Neural crest cell (in vitro differentiated cells): ENCODE results near the gene CNKSR3. TPM values are rescaled to one million over a fixed set of nuclear protein-coding genes. Genes with fewer than 3 reads are reported as not detected.

Source experiments
- DNase-seq: peaks from one replicate; pipeline ENCODE4 v3.0.0; 2021; ENCODE audit warnings: low read depth, mixed read lengths, low spot score
- H3K27ac Mint-ChIP-seq: one replicate; pipeline ENCODE4 v1.8.0; 2021; ENCODE audit warnings: mild to moderate bottlenecking, mixed read lengths; ENCODE audit not compliant: unreplicated experiment
- H3K27me3 Mint-ChIP-seq: 2 replicates; pipeline ENCODE4 v1.8.0; 2021; ENCODE audit warnings: low read depth, mild to moderate bottlenecking, mixed read lengths
- H3K36me3 Mint-ChIP-seq: 2 replicates; pipeline ENCODE4 v1.8.0; 2021; ENCODE audit warnings: low read depth, mild to moderate bottlenecking, mixed read lengths
- H3K4me1 Mint-ChIP-seq: 2 replicates; pipeline ENCODE4 v1.8.0; 2021; ENCODE audit warnings: mixed read lengths
- H3K4me3 Mint-ChIP-seq: one replicate; pipeline ENCODE4 v1.8.0; 2021; ENCODE audit warnings: mild to moderate bottlenecking, mixed read lengths
- H3K9me3 Mint-ChIP-seq: 2 replicates; pipeline ENCODE4 v1.8.0; 2021; ENCODE audit warnings: mixed read lengths
- total RNA-seq: library from RNA; stranded (reverse); gene quantifications from 2 replicates; pipeline ENCODE4 v1.2.1, GENCODE V29; 2021
- TF ChIP-seq, protein P1 (sequence below): fragments of 200-600 bp; sonication (generic); conservative IDR thresholded peaks from 2 replicates; pipeline ENCODE4 v1.5.0; 2021; ENCODE audit warnings: antibody characterized with exemption, mild to moderate bottlenecking

The CNKSR3 gene
- total RNA-seq, 1 donor from 2014 or later = 11.7 TPM

- DNase-seq = no peak
- Mint-ChIP-seq H3K27me3 (no peaks in the 10 kb centered on the region), H3K9me3 (peaks cover 2% of the 10 kb centered on the region), H3K4me1 (peaks cover 38% of the 10 kb centered on the region), H3K36me3 (peaks cover 3% of the 10 kb centered on the region), H3K4me3 (no peak overlapping the region), H3K27ac (no peak overlapping the region)
- TF ChIP-seq, protein P1, sequence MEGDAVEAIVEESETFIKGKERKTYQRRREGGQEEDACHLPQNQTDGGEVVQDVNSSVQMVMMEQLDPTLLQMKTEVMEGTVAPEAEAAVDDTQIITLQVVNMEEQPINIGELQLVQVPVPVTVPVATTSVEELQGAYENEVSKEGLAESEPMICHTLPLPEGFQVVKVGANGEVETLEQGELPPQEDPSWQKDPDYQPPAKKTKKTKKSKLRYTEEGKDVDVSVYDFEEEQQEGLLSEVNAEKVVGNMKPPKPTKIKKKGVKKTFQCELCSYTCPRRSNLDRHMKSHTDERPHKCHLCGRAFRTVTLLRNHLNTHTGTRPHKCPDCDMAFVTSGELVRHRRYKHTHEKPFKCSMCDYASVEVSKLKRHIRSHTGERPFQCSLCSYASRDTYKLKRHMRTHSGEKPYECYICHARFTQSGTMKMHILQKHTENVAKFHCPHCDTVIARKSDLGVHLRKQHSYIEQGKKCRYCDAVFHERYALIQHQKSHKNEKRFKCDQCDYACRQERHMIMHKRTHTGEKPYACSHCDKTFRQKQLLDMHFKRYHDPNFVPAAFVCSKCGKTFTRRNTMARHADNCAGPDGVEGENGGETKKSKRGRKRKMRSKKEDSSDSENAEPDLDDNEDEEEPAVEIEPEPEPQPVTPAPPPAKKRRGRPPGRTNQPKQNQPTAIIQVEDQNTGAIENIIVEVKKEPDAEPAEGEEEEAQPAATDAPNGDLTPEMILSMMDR = peak; percentile 46
Measured at GRCh38 chr6:154448448-154449096, 61.9 kb downstream of the CNKSR3 start.

DNA sequence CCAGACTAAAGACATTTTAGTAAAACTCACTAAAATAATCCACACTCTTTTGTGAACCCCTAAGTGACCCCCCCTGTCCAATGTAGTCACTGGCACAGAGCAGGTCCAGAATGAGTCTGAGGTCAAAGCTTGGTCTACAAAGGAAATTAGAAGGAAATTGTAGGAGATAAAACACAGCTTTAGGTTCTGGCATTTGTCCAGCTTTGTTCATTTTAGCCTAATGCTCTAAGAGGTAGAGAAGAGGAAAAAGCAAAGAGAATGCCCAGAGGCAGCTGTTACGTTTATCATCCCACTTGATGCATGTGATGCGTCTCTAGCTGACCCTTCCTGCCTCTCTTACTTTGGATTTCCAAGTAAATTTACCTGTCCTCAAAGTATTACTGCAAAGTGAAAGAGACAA lies 62.5 kb downstream of the CNKSR3 start:
- Mint-ChIP-seq H3K36me3 (peaks cover 5% of the 10 kb centered on the region), H3K27me3 (no peaks in the 10 kb centered on the region), H3K27ac (no peak overlapping the region), H3K9me3 (peaks cover 2% of the 10 kb centered on the region), H3K4me1 (peaks cover 32% of the 10 kb centered on the region), H3K4me3 (no peak overlapping the region)
- DNase-seq = no peak
- TF ChIP-seq, protein P1 = no peak

DNA sequence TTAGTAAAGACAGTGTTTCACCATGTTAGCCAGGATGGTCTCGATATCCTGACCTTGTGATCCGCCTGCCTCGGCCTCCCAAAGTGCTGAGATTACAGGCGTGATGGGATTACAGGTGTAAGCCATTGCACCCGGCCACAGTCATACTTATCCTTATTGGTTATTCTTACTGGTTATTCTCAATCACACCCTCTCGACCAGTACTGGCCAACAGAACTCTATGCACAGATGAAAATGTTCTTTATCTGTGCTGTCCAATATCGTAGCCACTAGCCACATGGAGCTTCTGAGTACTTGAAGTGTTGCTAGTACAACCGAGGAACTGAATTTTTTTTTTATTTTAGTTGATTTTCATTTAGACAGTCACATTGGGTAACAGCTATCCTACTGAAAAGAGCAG lies 63.5 kb downstream of the CNKSR3 start:
- Mint-ChIP-seq H3K36me3 (peaks cover 6% of the 10 kb centered on the region), H3K27me3 (no peaks in the 10 kb centered on the region), H3K4me1 (peaks cover 30% of the 10 kb centered on the region), H3K4me3 (no peak overlapping the region), H3K27ac (no peak overlapping the region), H3K9me3 (peaks cover 2% of the 10 kb centered on the region)
- TF ChIP-seq, protein P1 = no peak
- DNase-seq = no peak

DNA sequence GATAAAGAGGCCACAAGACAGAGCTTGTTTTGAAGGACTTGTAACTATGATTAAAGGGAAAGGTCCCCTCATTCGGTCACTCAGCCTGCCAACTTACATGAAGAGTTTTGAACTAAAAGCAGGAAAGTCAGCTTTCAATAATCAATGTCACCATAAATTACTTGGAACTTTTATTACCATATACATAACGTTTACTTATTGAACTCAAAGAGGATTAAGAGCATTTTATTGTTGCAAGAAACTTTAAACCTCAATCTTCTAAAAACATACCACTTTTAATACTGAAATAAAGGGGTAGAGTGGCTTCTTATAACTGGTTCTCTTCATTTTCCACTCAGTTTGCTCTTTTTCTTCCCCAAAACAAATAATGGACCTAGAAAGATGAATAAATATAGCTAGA lies 65.1 kb downstream of the CNKSR3 start:
- no peak overlapping the region for H3K27ac Mint-ChIP-seq
- H3K36me3 Mint-ChIP-seq = peaks cover 9% of the 10 kb centered on the region
- H3K4me1 Mint-ChIP-seq = peaks cover 33% of the 10 kb centered on the region
- no peaks in the 10 kb centered on the region for H3K27me3 Mint-ChIP-seq
- TF ChIP-seq, protein P1 = no peak
- H3K9me3 Mint-ChIP-seq = peaks cover 2% of the 10 kb centered on the region
- H3K4me3 Mint-ChIP-seq = no peak overlapping the region
- DNase-seq = no peak

DNA sequence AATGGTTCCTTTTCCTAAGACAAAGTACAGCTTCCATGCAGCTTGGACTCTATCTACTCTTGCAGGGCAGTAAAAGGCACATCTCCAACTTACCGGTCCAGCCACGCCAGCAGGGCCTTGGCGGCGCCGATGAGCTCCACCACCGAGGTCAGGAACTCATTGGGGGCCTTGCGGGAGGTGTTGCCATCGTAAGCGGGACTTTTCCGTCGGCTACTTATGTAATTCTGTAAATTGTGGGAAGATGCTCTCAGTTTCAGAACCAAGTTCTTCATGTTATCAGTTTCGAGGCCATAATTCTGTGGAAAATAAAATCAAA lies 68.5 kb downstream of the CNKSR3 start:
- Mint-ChIP-seq H3K27me3 (no peaks in the 10 kb centered on the region), H3K9me3 (peaks cover 2% of the 10 kb centered on the region), H3K27ac (no peak overlapping the region), H3K4me3 (no peak overlapping the region), H3K4me1 (peaks cover 35% of the 10 kb centered on the region), H3K36me3 (peaks cover 10% of the 10 kb centered on the region)
- no peak for DNase-seq
- TF ChIP-seq, protein P1 = no peak
